Astrocyte of the spinal cord (primary cell): Measurements from ENCODE around the gene CARNS1.

Experiments used
- DNase-seq: peaks from one replicate; pipeline ENCODE4 v3.0.0; 2011; ENCODE audit warnings: low read depth, low spot score
- H3K4me3 ChIP-seq: 2 replicates; pipeline ENCODE4 v1.5.1; 2011; ENCODE audit warnings: low read depth, mild to moderate bottlenecking, low read length, moderate library complexity
- CTCF ChIP-seq: IDR thresholded peaks from 2 replicates; pipeline ENCODE4 v1.5.1; 2012; ENCODE audit warnings: low read depth, mild to moderate bottlenecking, low read length, inconsistent platforms
- in situ Hi-C: cut with HindIII; loops from 2 replicates; pipeline ENCODE4 v1.10.0; 2017; ENCODE audit warnings: low sequenced_read_pairs

CARNS1 gene

GRCh38 chr11:67445515-67445914 is 30.0 kb downstream of the CARNS1 start:
- H3K4me3 ChIP-seq, result no peak overlapping the region
- no peak for TF ChIP-seq CTCF
- no peak for DNase-seq
- in situ Hi-C loops, result no loop called here

- no peak overlapping the region for H3K4me3 ChIP-seq
- in situ Hi-C loops, result no loop called here
- DNase-seq, result no peak
- no peak for TF ChIP-seq CTCF
Observed at GRCh38 chr11:67448220-67448609, 32.7 kb downstream of the CARNS1 start.

GRCh38 chr11:67449116-67449844 is 33.8 kb downstream of the CARNS1 start:
- TF ChIP-seq CTCF, result no peak
- in situ Hi-C loops, result no loop called here
- DNase-seq, result no peak
- H3K4me3 ChIP-seq, result no peak overlapping the region

GRCh38 chr11:67450796-67451657 is 35.5 kb downstream of the CARNS1 start:
- in situ Hi-C loops, result no loop called here
- DNase-seq, result no peak
- no peak overlapping the region for H3K4me3 ChIP-seq
- no peak for TF ChIP-seq CTCF

- H3K4me3 ChIP-seq, result no peak overlapping the region
- no peak for DNase-seq
- in situ Hi-C loops, result no loop called here
- no peak for TF ChIP-seq CTCF
Observed at GRCh38 chr11:67451658-67451976, 36.1 kb downstream of the CARNS1 start.

GRCh38 chr11:67452141-67452952 is 36.9 kb downstream of the CARNS1 start, which contains the start of gene GPR152:
Gene GPR152, minus strand, starts transcription at chr11:67452729. Its CDS starts 5 bp downstream, at chr11:67452724.
- no peak for TF ChIP-seq CTCF
- in situ Hi-C loops, result no loop called here
- H3K4me3 ChIP-seq, result no peak within 1 kb of the TSS
- DNase-seq, result no peak
